Measurements from ENCODE around the gene RANBP3L. TPM values are rescaled to one million over a fixed set of nuclear protein-coding genes. Genes with fewer than 3 reads are reported as not detected.

RANBP3L gene
- total and polyA plus RNA-seq, 2 donors from 2014 or later = 7.1 to 8.7 TPM

GRCh38 chr5:36310138-36310537 lies 8.4 kb upstream of the RANBP3L start:
- no peak for FAIRE-seq

GRCh38 chr5:36305571-36306326 lies 4.0 kb upstream of the RANBP3L start:
- no peak overlapping the region for H3K4me3 ChIP-seq (ENCODE audit: low read length in 3 of 3)
- H3K9ac ChIP-seq (ENCODE audit: low read length in 3 of 3) = no peak overlapping the region
- H3K4me1 ChIP-seq (ENCODE audit: control insufficient read depth in 2 of 3, insufficient read depth in 2 of 3, low read depth in 1 of 3, low read length in 3 of 3) = peaks cover 0 to 9% (median 6%) of the 10 kb centered on the region in 3 donors
- TF ChIP-seq CTCF (IDR thresholded peaks at IDR 0.05; ENCODE audit: borderline replicate concordance, extremely low read depth, insufficient read depth) = peak; percentile 76
- DNase-seq (peak in 4 of 5 donors; percentile 33 to 72 (median 42)), FAIRE-seq (peak; percentile 27)
- intact Hi-C loops (cut with DNase I) = no loop called here
- no peaks in the 10 kb centered on the region for H3K27me3 ChIP-seq (ENCODE audit: control insufficient read depth, insufficient read depth, low read length)
- no peaks in the 10 kb centered on the region for H3K9me3 ChIP-seq (ENCODE audit: control insufficient read depth in 2 of 3, insufficient read depth in 1 of 3, low read length in 3 of 3)
- no peak overlapping the region for H3K27ac ChIP-seq (ENCODE audit: low read depth in 2 of 2, low read length in 2 of 2)
- no peaks in the 10 kb centered on the region for H3K36me3 ChIP-seq (ENCODE audit: control insufficient read depth in 2 of 3, insufficient read depth in 3 of 3, low read length in 3 of 3)

More at GRCh38 chr5:36310138-36310537, 8.4 kb upstream of the RANBP3L start:
- H3K4me1 ChIP-seq (ENCODE audit: control insufficient read depth in 2 of 3, insufficient read depth in 2 of 3, low read depth in 1 of 3, low read length in 3 of 3) = no peaks in the 10 kb centered on the region
- DNase-seq = no peak
- intact Hi-C loops (cut with DNase I) = no loop called here
- H3K27me3 ChIP-seq (ENCODE audit: control insufficient read depth, insufficient read depth, low read length) = no peaks in the 10 kb centered on the region
- H3K4me3 ChIP-seq (ENCODE audit: low read length in 3 of 3) = no peak overlapping the region
- no peak overlapping the region for H3K27ac ChIP-seq (ENCODE audit: low read depth in 2 of 2, low read length in 2 of 2)
- H3K36me3 ChIP-seq (ENCODE audit: control insufficient read depth in 2 of 3, insufficient read depth in 3 of 3, low read length in 3 of 3) = no peaks in the 10 kb centered on the region
- no peak overlapping the region for H3K9ac ChIP-seq (ENCODE audit: low read length in 3 of 3)
- TF ChIP-seq CTCF (IDR thresholded peaks at IDR 0.05; ENCODE audit: borderline replicate concordance, extremely low read depth, insufficient read depth) = no peak
- no peaks in the 10 kb centered on the region for H3K9me3 ChIP-seq (ENCODE audit: control insufficient read depth in 2 of 3, insufficient read depth in 1 of 3, low read length in 3 of 3)

- H3K4me3 ChIP-seq (ENCODE audit: low read length in 3 of 3) = no peak overlapping the region
- peaks cover 3 to 9% (median 6%) of the 10 kb centered on the region in 3 donors for H3K4me1 ChIP-seq (ENCODE audit: control insufficient read depth in 2 of 3, insufficient read depth in 2 of 3, low read depth in 1 of 3, low read length in 3 of 3)
- intact Hi-C loops (cut with DNase I) = no loop called here
Measured at GRCh38 chr5:36304095-36304805, 2.5 kb upstream of the RANBP3L start.

More at GRCh38 chr5:36304095-36304805, 2.5 kb upstream of the RANBP3L start:
- H3K27ac ChIP-seq (ENCODE audit: low read depth in 2 of 2, low read length in 2 of 2) = no peak overlapping the region
- H3K9me3 ChIP-seq (ENCODE audit: control insufficient read depth in 2 of 3, insufficient read depth in 1 of 3, low read length in 3 of 3) = no peaks in the 10 kb centered on the region
- DNase-seq (no peak), FAIRE-seq (no peak)
- H3K36me3 ChIP-seq (ENCODE audit: control insufficient read depth in 2 of 3, insufficient read depth in 3 of 3, low read length in 3 of 3) = no peaks in the 10 kb centered on the region
- H3K27me3 ChIP-seq (ENCODE audit: control insufficient read depth, insufficient read depth, low read length) = no peaks in the 10 kb centered on the region
- no peak overlapping the region for H3K9ac ChIP-seq (ENCODE audit: low read length in 3 of 3)
- TF ChIP-seq CTCF (IDR thresholded peaks at IDR 0.05; ENCODE audit: borderline replicate concordance, extremely low read depth, insufficient read depth) = no peak

Data from kidney (tissue), 14 donors.